ENCODE results near the gene ARL13B. TPM values are rescaled to one million over a fixed set of nuclear protein-coding genes. Genes with fewer than 3 reads are reported as not detected.
"Not testable (repeated sequence)": the region's sequence is repeated elsewhere in the genome, so short reads cannot be mapped to it uniquely, and the experiment has no call there.

The ARL13B gene
- total RNA-seq = 10 to 100 TPM; 13.7 to 18.0 TPM
- 6.5 TPM for polyA plus RNA-seq

DNA sequence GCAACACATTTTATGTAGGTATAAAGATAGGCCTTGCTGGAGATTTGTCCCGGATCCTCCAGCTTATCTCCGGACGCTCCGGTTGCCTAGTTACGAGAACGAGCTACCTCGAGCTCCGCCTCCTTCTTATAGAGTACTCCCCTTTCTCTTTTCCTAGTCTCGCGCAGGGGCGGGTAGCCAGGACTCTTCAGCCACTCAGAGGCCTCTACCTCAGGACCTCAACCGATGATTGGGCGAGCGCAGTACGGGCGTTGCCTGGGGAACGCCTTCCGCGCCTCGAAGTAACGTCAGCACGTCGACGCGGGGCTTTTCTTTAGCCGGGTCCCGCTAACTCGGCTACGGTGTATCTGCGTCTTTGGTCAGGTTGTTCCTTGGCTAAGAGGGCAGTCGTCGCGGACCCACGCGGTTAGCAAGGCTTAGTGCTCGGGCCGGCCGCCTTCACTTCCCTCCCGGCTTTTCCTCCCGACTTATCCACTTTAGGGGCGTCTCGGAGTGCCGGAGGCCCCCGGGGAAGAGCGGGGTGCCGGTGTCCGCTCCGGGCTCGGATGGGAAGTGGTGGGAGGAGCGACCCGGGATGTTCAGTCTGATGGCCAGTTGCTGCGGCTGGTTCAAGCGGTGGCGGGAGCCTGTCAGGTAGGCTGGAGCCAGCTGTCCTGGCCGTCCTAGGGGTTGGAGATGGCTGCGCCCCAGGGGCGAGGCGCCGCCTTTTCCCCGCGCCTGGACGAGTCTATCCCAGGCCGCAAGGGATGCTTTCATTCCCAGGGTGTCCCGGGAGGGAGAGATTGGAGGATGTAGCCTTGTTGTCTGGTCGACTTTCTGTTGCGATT lies at the start of gene ARL13B:
ARL13B (plus strand) TSS at position 306 of the 827 bp plus-strand sequence; CDS start at position 575, 269 bp downstream.
- H3K36me3 ChIP-seq (ENCODE audit: insufficient read depth, low read length) = no peaks in the 10 kb centered on the region
- no peaks in the 10 kb centered on the region for H3K9me3 ChIP-seq (ENCODE audit: low read length)
- Mint-ChIP-seq H3K27ac (peak within 1 kb of the TSS; percentile 71 to 98 (median 93)), H3K36me3 (peaks cover 0 to 1% (median 0%) of the 10 kb centered on the region in 3 donors), H3K9me3 (no peaks in the 10 kb centered on the region), H3K4me1 (peaks cover 23 to 43% (median 28%) of the 10 kb centered on the region in 3 donors), H3K4me3 (peak within 1 kb of the TSS; percentile 74 to 95 (median 90)), H3K27me3 (peaks cover 3 to 4% of the 10 kb centered on the region in 2 donors)
- peak; percentile 89 to 97 (median 93) for DNase-seq
- H3K4me3 ChIP-seq (ENCODE audit: low read length) = peak within 1 kb of the TSS; percentile 87
- H3K27ac ChIP-seq (ENCODE audit: low read depth, low read length) = peak within 1 kb of the TSS; percentile 90
- CTCF ChIA-PET = interaction anchor here (0.7 to 1.7 kb wide), 4 partner anchors 9 to 83 kb away, joined by 3 to 7 read pairs (median 4); no protein-coding TSS in a partner anchor
- H3K4me1 ChIP-seq (ENCODE audit: insufficient read depth, low read length) = peaks cover 10% of the 10 kb centered on the region
- H3K27me3 ChIP-seq (ENCODE audit: insufficient read depth, low read length, poor library complexity, severe bottlenecking) = no peaks in the 10 kb centered on the region
- POLR2A ChIA-PET = interaction anchor here (1.1 kb wide), 1 partner anchor 83 kb away, joined by 9 read pairs; the partner anchor contains the start of genes DHFR2 and NSUN3

DNA sequence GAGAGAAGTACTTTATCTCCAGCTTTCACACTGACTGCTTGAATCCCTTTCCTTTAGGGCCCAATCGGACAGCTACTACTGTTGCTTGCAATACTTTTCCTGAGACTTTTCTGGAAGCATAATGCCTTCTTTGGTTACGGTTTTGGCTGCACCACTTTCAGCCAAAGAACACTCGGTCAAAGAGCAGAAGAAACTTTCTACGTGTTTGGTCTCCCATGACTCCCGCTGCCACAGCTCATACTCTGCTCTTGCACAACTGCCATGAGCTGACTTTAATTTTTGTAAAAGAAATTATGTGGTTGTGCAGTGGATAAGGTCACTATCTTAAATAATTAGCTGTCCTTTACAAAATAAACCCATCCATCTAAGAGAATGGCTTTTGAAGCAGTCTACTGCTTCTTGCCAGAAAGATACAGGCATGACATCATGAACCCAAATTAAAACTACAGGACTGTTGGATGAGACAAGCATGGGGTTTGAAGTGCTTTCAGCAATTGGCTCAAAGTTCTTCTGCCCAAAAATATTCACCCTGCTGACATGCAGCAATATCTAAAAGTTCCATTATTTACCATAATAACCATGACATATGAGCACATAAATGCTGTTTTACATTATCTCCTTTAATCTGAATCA lies 48.2 kb upstream of the ARL13B start:
- POLR2A ChIA-PET = no interaction called here
- Mint-ChIP-seq H3K27me3 (no peaks in the 10 kb centered on the region), H3K27ac (no peak overlapping the region), H3K4me1 (no peaks in the 10 kb centered on the region), H3K9me3 (no peaks in the 10 kb centered on the region), H3K4me3 (no peak overlapping the region), H3K36me3 (no peaks in the 10 kb centered on the region)
- no peaks in the 10 kb centered on the region for H3K4me1 ChIP-seq (ENCODE audit: insufficient read depth, low read length)
- H3K27ac ChIP-seq (ENCODE audit: low read depth, low read length) = no peak overlapping the region
- no peaks in the 10 kb centered on the region for H3K9me3 ChIP-seq (ENCODE audit: low read length)
- H3K4me3 ChIP-seq (ENCODE audit: low read length) = no peak overlapping the region
- H3K27me3 ChIP-seq (ENCODE audit: insufficient read depth, low read length, poor library complexity, severe bottlenecking) = no peaks in the 10 kb centered on the region
- CTCF ChIA-PET = no interaction called here
- DNase-seq = no peak
- H3K36me3 ChIP-seq (ENCODE audit: insufficient read depth, low read length) = no peaks in the 10 kb centered on the region

DNA sequence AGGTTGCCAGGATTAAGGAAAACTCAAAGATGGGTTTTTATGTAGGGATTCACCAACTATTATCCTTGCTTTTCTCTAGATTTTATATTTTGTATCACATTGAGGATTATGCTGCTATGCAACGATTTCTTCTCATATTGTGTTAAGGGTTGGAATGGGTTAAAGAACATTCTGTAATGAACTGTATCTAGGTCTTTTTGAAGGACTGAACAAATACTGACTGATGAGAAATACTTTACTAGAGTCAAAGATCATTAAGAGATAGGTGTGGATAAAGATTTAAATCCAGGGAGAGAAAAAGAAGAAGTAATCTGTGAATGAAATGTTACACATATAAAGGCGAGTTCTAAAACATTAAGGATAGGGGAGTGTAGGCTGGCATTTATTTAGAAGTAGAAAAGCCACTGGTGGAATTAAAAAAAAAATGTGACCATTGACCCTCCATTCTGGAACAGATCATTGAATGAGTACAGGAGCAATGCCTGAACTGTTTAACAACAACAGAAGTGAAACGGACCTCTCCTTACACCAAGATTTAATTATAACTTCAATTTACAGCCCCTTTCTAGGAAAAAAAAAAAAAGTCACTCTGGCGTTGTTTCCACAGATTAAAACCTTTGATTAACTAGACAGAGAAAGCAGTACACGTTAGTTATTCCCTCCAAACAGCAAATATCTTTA lies 45.4 kb upstream of the ARL13B start:
- no peaks in the 10 kb centered on the region for H3K27me3 ChIP-seq (ENCODE audit: insufficient read depth, low read length, poor library complexity, severe bottlenecking)
- CTCF ChIA-PET = no interaction called here

DNA sequence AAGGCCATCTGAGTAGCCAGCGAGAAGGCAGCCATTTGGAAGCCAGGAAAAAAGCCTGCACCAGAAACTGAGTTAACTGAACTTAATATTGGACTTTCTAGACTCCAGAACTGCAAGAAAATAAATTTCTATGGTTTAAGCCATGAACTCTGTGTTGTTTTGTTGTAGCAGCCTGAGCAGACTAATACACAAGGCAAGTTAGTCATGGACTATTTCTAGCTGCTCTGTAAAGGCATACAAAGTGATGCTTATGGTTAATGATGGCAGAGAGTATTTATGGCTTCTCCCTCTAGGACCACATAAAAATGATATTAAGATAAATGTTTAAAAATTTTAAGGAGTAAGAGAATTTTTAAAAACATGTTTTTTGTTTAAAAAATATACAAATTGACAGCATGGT lies 43.4 kb upstream of the ARL13B start:
- Histone ChIP-seq H3K27ac (ENCODE audit: low read depth, low read length) (no peak overlapping the region), H3K4me1 (ENCODE audit: insufficient read depth, low read length) (no peaks in the 10 kb centered on the region), H3K9me3 (ENCODE audit: low read length) (no peaks in the 10 kb centered on the region), H3K36me3 (ENCODE audit: insufficient read depth, low read length) (no peaks in the 10 kb centered on the region), H3K27me3 (ENCODE audit: insufficient read depth, low read length, poor library complexity, severe bottlenecking) (no peaks in the 10 kb centered on the region), H3K4me3 (ENCODE audit: low read length) (no peak overlapping the region)
- no peak for DNase-seq
- H3K9me3 Mint-ChIP-seq = no peaks in the 10 kb centered on the region
- no peaks in the 10 kb centered on the region for H3K36me3 Mint-ChIP-seq
- CTCF ChIA-PET = no interaction called here
- H3K27ac Mint-ChIP-seq = no peak overlapping the region
- H3K4me3 Mint-ChIP-seq = no peak overlapping the region
- no peaks in the 10 kb centered on the region for H3K27me3 Mint-ChIP-seq
- no peaks in the 10 kb centered on the region for H3K4me1 Mint-ChIP-seq
- POLR2A ChIA-PET = no interaction called here

More for the DNA sequence above, 45.4 kb upstream of the ARL13B start:
- POLR2A ChIA-PET = no interaction called here
- Mint-ChIP-seq H3K9me3 (no peaks in the 10 kb centered on the region), H3K4me1 (no peaks in the 10 kb centered on the region), H3K4me3 (no peak overlapping the region), H3K36me3 (no peaks in the 10 kb centered on the region), H3K27ac (no peak overlapping the region), H3K27me3 (no peaks in the 10 kb centered on the region)
- DNase-seq = no peak
- no peaks in the 10 kb centered on the region for H3K36me3 ChIP-seq (ENCODE audit: insufficient read depth, low read length)
- no peak overlapping the region for H3K4me3 ChIP-seq (ENCODE audit: low read length)
- H3K4me1 ChIP-seq (ENCODE audit: insufficient read depth, low read length) = no peaks in the 10 kb centered on the region
- H3K27ac ChIP-seq (ENCODE audit: low read depth, low read length) = no peak overlapping the region
- H3K9me3 ChIP-seq (ENCODE audit: low read length) = no peaks in the 10 kb centered on the region

DNA sequence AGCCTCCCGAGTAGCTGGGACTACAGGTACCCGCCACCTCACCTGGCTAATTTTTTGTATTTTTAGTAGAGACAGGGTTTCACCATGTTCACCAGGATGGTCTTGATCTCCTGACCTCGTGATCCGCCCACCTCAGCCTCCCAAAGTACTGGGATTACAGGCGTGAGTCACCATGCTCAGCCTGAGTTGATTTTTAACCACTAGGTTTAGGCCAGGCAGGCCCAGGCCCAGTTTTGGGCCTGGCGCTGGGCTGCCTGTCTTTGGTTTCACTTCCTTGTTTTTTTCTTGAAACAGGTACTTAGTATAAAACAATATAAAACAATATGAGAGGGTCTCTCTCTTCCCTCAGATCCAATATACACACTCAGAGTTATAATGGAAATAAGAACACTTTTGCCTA lies 42.5 kb upstream of the ARL13B start:
- H3K27me3 Mint-ChIP-seq, H3K27ac Mint-ChIP-seq: not testable (repeated sequence)

DNA sequence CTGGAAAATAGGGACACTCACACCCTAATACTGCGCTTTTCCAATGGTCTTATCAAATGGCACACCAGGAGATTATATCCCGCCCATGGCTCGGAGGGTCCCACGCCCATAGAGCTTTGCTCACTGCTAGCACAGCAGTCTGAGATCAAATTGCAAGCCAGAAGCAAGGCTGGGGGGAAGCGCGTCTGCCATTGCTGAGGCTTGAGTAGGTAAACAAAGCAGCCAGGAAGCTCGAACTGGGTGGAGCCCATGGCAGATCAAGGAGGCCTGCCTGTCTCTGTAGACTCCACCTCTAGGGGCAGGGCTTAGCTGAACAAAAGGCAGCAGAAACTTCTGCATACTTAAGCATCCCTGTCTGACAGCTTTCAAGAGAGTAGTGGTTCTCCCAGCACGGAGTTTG lies 30.0 kb upstream of the ARL13B start:
- H3K27ac Mint-ChIP-seq, POLR2A ChIA-PET: not testable (repeated sequence)

More for the DNA sequence above, 42.5 kb upstream of the ARL13B start:
- CTCF ChIA-PET; H3K27me3 ChIP-seq (ENCODE audit: insufficient read depth, low read length, poor library complexity, severe bottlenecking); POLR2A ChIA-PET; H3K9me3 Mint-ChIP-seq; H3K4me1 Mint-ChIP-seq; H3K27ac ChIP-seq (ENCODE audit: low read depth, low read length); H3K4me1 ChIP-seq (ENCODE audit: insufficient read depth, low read length); H3K9me3 ChIP-seq (ENCODE audit: low read length); DNase-seq; H3K4me3 Mint-ChIP-seq; H3K36me3 Mint-ChIP-seq; H3K36me3 ChIP-seq (ENCODE audit: insufficient read depth, low read length); H3K4me3 ChIP-seq (ENCODE audit: low read length): not testable (repeated sequence)

DNA sequence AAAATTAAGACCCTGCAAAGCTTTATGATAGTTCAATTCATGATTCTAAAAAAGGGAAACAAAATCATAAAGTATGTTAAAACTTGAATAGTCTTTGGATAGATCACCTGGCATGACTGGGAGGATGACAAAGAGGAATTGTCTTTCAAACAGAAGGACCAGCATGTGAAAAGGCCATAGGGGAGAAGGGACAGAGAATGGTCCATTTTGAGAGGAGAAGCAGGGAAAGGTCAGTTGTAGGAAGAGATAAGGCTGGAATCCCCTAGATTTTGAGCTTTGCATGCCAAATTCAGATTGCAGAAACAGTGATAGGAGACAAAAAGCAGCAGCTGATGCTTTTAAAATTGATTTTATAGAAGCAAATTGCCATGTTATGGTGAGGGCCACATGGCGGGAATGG lies 18.9 kb upstream of the ARL13B start:
- POLR2A ChIA-PET = no interaction called here
- H3K4me3 Mint-ChIP-seq = no peak overlapping the region
- H3K9me3 Mint-ChIP-seq = peaks cover 0 to 4% (median 0%) of the 10 kb centered on the region in 5 donors
- no peak for DNase-seq
- CTCF ChIA-PET = no interaction called here
- H3K36me3 ChIP-seq (ENCODE audit: insufficient read depth, low read length) = no peaks in the 10 kb centered on the region
- H3K36me3 Mint-ChIP-seq = peaks cover 0 to 2% (median 0%) of the 10 kb centered on the region in 3 donors
- H3K27me3 ChIP-seq (ENCODE audit: insufficient read depth, low read length, poor library complexity, severe bottlenecking) = no peaks in the 10 kb centered on the region
- H3K4me1 Mint-ChIP-seq = no peaks in the 10 kb centered on the region
- no peaks in the 10 kb centered on the region for H3K9me3 ChIP-seq (ENCODE audit: low read length)
- H3K4me1 ChIP-seq (ENCODE audit: insufficient read depth, low read length) = no peaks in the 10 kb centered on the region
- H3K27ac Mint-ChIP-seq = no peak overlapping the region
- H3K27ac ChIP-seq (ENCODE audit: low read depth, low read length) = no peak overlapping the region
- H3K4me3 ChIP-seq (ENCODE audit: low read length) = no peak overlapping the region
- H3K27me3 Mint-ChIP-seq = peaks cover 11 to 14% of the 10 kb centered on the region in 2 donors

More for the DNA sequence above, 30.0 kb upstream of the ARL13B start:
- CTCF ChIA-PET; H3K4me3 ChIP-seq (ENCODE audit: low read length); H3K4me3 Mint-ChIP-seq; H3K27ac ChIP-seq (ENCODE audit: low read depth, low read length); H3K36me3 Mint-ChIP-seq; DNase-seq; H3K27me3 ChIP-seq (ENCODE audit: insufficient read depth, low read length, poor library complexity, severe bottlenecking); H3K36me3 ChIP-seq (ENCODE audit: insufficient read depth, low read length); H3K4me1 Mint-ChIP-seq; H3K9me3 ChIP-seq (ENCODE audit: low read length); H3K4me1 ChIP-seq (ENCODE audit: insufficient read depth, low read length): not testable (repeated sequence)
- Mint-ChIP-seq H3K9me3 (peaks cover 0 to 13% (median 8%) of the 10 kb centered on the region in 5 donors), H3K27me3 (peaks cover 11 to 34% of the 10 kb centered on the region in 2 donors)

DNA sequence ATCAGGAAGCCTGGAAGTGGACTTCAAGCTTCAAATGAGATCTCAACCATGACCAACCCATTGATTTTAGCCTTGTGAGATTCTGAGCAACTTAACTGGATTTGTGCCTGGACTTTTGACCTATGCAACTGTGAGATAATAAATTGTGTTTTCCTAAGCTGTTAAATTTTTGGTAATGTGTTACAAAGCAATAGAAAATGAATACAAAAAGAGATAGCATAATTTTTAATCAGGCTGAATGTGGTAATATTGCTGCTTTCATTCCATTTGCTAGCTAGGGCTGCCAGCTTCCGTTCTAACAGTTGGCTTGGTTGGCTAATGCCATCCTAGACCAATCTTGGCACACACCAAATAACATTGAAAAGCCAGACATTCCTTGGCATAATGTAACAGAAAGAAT lies 18.5 kb upstream of the ARL13B start:
- CTCF ChIA-PET = no interaction called here
- no peak overlapping the region for H3K27ac Mint-ChIP-seq
- H3K27me3 ChIP-seq (ENCODE audit: insufficient read depth, low read length, poor library complexity, severe bottlenecking) = no peaks in the 10 kb centered on the region
- DNase-seq = no peak
- H3K27ac ChIP-seq (ENCODE audit: low read depth, low read length) = no peak overlapping the region
- no peaks in the 10 kb centered on the region for H3K4me1 ChIP-seq (ENCODE audit: insufficient read depth, low read length)
- H3K9me3 ChIP-seq (ENCODE audit: low read length) = no peaks in the 10 kb centered on the region
- no peak overlapping the region for H3K4me3 ChIP-seq (ENCODE audit: low read length)
- no peak overlapping the region for H3K4me3 Mint-ChIP-seq
- H3K9me3 Mint-ChIP-seq = peaks cover 0 to 2% (median 0%) of the 10 kb centered on the region in 5 donors
- POLR2A ChIA-PET = no interaction called here
- no peaks in the 10 kb centered on the region for H3K4me1 Mint-ChIP-seq
- no peaks in the 10 kb centered on the region for H3K36me3 ChIP-seq (ENCODE audit: insufficient read depth, low read length)
- peaks cover 11 to 14% of the 10 kb centered on the region in 2 donors for H3K27me3 Mint-ChIP-seq
- H3K36me3 Mint-ChIP-seq = peaks cover 0 to 5% (median 0%) of the 10 kb centered on the region in 3 donors

Data from CD8-positive, alpha-beta memory T cell (primary cell).